SHP77 (cell line): Measurements from ENCODE around the gene ETNK1.
"Not testable (repeated sequence)": the region's sequence is repeated elsewhere in the genome, so short reads cannot be mapped to it uniquely, and the experiment has no call there.

ENCODE experiments used
- DNase-seq, 2 experiments: peaks; one replicate each; lab custom pipeline; 2025; lab: John Stamatoyannopoulos, UW

Gene ETNK1

DNA sequence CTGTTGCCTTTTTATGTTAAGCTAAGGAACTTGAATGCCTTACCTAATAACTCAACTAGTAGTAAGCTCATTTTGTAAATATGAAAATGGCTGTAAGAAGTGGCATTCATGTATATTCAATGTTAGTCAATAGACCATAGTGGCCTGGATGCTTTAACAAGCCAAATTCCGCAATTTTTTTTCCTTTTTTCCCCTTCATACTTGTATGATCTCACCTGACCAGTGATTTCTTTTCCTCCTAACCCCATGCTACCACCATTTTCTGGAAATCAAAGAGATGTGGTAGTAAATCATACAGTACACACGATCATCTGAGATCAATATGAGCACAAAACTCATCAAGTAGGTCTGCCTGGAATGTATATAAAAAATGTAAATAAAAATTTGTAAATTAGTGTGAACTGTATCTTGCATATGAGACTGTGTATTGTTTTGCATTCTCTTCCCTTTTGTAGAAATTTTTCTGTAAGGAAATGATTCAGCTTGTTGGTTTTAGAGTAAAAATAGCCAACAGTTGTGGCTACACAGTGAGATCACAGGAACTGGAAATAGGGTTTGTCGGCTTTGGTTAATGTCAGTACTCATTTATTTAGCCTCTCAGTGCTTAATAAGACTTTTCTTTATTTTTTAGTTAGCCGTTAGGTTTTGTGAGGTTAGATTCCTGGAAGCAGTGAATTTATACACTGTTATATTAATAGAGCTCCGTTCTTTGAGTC lies 62.5 kb downstream of the ETNK1 start:
- DNase-seq: no peak

DNA sequence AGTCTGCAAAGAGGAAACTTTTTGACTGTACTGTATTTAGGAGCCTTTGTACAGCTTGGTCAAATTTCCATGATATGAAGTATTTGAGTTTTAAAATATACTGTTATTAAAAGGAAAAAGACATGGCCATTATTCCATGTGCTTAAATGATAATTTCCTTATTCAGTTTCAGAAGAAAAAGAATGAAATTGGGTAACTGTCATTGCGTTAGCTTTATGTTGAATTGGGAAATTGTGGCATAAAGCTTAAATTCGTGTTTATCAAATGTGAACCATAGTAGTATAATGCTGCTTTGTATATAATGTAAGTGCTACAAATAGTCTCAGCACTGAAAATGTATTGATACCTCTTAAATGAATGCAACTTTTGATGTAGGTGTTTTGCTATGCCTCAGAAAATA lies 64.9 kb downstream of the ETNK1 start:
- DNase-seq: no peak

DNA sequence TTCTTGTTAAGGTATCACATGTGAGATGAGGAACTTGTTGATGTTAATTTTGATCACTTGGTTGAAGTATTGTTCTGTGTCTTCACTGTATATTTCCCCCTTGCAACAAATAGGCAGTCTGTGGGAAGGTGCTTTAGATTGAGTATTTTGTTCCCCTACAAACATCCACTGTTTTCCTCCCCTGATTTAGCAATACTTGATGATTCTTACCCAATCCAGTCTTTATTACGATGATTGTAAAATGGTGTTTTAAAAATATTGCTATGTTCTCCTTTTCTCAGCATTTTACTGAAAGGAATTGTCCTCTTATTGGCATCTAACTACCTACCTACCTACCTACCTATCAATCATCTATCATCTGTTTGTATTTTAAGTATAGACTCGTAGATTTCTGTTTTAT lies 66.3 kb downstream of the ETNK1 start:
- no peak for DNase-seq

DNA sequence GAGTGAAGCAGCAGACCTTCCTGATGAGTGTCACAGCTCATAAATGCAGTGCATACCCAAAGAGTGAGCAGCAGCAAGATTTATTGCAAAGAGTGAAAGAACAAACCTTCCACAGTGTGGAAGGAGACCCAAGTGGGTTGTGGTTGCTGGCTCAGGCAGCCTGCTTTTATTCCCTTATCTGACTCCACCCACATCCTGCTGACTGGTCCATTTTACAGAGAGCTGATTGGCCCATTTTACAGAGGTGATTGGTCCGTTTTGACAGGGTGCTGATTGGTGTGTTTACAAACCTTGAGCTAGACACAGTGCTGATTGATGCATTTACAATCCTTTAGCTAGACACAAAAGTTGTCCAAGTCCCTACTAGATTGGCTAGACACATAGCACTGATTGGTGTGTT lies 67.5 kb downstream of the ETNK1 start:
- DNase-seq: not testable (repeated sequence)

DNA sequence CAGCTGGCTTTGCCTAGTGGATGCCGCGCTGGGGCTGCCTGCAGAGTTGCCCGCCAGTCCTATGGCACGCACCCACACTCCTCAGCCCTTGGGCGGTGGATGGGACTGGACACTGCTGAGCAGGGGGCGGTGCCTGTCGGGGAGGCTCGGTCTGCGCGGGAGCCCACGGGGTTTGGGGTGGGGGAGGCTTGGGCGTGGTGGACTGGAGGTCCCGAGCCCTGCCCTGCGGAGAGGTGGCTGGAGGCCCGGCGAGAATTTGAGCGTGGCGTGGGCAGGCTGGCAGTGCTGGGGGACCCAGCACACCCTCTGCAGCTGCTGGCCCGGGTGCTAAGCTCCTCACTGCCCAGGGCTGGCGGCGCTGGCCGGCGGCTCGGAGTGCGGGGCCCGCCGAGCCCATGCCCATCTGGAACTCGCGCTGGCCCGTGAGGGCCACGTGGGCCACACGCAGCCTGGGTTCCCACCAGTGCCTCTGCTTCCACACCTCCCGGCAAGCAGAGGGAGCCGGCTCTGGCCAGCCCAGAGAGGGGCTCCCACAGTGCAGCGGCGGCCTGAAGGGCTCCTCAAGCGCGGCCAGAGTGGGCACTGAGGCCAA lies 68.1 kb downstream of the ETNK1 start:
- no peak for DNase-seq

DNA sequence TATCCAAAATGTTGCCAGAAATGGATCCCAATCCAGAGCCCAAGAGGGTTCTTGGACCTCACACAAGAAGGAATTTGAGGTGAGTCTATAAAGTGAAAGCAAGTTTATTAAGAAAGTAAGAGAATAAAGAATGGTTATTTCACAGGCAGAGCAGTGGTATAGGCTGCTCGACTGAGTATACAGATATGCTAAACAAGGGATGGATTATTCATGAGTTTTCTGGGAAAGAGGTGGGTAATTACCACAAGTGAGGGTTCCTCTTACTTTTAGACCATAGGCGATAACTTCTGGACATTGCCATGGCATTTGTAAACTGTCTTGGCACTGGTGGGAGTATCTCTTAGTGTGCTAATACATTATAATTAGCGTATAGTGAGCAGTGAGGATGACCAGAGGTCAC lies 73.6 kb downstream of the ETNK1 start:
- DNase-seq: no peak

DNA sequence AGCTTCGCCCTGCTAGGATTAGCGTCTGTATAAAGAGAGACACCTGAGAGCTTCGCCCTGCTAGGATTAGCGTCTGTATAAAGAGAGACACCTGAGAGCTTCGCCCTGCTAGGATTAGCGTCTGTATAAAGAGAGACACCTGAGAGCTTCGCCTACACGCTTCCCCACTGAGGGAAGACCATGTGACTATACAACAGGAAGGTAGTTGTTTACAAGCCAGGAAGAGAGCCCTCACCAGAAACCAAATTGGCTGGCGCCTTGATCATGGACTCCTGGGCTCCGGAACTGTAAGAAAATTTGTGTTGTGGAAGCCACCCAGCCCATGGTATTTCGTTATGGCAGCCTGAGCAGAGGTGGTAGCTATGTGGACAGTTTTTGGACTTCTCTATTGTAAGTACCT lies 74.7 kb downstream of the ETNK1 start:
- DNase-seq: not testable (repeated sequence)

DNA sequence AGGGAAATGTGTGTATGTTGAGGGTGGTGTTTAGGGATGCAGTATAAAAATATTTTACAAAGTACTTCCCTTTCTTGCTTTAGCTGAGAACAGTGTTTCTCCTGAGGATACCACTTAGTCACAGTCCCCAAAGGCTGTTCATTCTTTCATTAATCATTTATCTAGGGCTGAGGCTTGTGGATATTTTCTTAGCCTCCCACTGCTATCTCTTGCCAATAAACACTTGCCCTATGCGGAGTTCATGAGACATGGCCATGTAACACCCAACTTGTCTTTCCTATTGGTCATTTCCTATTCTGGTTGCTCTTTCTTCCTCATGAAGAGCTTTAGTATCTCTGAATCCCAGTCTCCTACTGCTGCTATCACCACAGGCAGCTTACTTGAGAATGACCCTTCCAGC lies 75.1 kb downstream of the ETNK1 start:
- DNase-seq: no peak

DNA sequence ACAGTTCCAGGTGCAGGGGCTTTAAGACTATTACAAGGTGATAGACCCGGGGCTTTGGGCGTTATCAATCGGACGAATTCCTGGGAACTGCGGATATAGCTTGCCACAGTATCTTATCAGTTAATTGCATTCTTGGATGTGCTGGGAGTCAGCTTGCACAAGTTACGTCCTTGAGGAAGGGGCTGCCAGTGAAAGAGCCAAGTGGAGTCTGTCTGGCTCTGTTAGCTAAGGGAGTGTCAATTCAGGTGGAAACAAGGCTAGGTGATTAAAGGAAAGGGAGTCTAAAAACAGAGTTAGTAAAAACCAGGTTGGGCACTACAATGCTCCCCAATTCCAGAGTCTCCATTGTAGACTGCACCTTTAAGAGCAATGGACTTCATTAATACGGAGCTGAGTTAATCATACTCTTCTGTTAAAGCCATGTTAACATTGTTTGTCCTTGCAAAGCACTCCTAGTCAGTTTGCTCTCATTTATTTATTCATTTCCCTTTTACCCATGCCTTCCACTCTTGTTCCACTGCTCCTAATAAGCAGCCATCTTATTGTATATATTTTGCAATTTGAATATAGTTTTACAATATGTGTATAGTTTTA lies 76.3 kb downstream of the ETNK1 start:
- not testable (repeated sequence) for DNase-seq

DNA sequence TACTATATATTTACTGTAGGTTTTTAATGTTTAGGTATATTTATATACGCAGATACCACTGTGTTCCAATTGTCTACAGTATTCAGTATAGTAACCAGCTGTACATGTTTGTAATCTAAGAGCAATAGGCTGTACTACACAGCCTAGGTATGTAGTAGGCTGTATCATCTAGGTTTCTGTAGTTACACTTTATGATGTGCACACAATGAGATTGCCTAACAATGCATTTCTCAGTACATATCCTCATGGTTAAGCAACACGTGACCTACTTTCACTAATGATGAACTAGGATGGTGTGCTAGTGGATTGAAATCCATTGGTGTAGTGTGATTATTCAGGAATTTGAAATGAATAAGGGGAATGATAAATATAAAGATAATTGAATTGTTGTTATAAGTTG lies 77.7 kb downstream of the ETNK1 start:
- DNase-seq: no peak

DNA sequence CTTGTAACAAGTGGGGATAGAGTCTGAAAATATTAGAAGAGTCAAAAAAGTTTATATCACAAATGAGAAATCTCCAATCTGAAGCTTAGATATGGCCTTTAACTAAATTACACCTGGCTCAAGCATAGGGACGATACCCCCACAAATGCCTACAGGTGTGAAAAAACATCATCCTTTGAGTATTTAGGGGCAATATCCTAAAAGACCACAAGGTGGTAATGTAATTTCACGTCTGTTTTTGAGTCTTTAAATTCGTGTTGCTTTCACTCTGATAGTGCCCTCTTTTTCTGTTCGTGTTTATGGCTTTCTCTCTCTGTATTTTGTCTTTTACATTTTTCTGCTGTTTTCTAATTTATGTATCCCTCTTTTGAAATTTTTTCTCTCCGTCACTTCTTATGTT lies 84.3 kb downstream of the ETNK1 start:
- no peak for DNase-seq

DNA sequence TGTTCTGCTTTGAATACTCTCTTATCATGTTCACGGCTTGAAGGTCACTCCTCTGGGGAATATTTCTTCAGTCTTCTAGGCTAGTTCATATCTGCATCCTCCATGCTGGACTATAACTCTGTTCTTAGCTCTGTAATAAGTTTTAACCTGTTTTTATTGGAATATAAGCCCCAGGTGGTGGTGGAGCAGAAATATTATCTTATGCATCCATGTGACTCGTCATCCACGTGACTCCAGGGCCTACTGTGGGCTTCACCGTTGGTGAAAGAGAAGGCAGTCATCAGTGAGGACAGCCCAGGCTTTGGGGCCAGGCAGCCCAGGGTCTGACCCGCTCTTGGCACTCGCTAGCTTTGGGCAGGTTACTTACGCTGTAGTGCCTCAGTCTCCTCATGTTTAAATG lies 87.1 kb downstream of the ETNK1 start:
- no peak for DNase-seq

DNA sequence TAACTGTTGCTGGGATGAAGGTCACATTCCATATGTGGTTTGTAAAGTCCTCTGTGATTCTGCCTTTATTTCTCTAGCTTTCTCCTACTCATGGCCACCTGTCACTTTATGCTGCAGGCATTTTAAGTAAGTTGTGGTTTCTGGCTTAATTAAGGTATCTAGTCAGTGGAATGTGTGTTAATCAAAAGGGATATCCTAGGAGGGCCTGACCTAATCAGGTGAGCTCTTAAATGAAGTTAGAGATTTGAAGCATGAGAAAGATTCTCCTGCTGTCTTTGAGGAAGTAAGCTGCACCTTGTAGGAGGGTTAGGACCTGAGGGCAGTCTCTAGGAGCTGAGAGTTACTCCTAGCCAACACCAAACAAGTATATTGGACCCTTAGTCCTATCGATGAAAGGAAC lies 90.3 kb downstream of the ETNK1 start:
- no peak for DNase-seq

DNA sequence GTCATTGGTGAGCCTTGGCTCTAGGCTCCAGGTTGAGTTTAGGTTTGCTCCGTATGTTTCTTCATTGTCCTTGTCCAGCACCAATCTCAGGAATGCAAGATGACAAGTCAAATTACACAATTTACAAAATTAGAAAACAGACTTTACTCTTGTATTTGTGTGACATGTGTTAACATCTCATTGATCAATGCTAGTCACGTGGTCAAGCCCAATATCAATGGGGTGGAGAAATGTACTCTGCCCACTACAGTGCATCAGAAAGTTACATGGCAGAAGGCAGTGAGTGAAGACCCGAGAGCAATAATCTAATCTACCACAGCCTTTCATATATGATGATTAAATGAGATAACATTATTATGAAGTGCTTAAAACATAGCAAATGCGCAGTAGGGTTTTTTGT lies 94.8 kb downstream of the ETNK1 start:
- DNase-seq: no peak

DNA sequence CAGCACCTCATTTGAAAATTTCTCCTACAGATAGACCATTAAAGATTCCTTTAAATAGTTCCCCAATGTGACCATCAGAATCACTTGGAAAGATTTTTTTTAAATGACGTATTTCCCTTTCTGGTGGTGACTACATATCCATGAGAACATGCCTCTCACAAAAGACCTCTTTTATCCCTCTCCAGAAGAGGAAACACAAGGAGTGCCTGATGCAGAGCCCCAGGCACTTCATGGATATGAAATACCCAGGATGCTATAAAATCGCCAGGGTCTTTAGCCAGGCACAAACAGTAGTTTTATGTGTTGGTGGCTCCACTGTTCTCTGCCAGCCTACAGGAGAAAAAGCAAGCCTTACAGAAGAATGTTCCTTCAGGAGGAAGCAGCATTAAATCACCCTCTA lies 97.1 kb downstream of the ETNK1 start:
- DNase-seq: no peak

DNA sequence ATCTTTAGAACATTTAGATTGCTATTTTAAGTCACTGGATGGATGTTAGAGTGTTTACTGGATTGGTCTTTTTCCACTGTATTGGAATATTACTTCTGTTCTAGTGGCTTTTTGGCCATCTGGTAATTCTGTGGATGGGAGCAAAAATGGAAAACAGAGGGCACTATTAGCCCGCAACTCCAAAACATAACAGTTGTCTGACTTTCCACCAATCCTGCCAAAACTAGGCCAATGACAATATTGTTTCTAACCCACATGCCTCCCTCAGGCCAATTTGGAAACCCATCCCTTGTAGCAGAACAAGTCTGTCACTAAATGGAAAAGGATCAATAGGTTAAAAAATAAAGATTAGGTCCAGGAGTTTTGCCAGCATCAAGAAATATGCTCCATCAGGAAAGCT lies 97.8 kb downstream of the ETNK1 start:
- no peak for DNase-seq

DNA sequence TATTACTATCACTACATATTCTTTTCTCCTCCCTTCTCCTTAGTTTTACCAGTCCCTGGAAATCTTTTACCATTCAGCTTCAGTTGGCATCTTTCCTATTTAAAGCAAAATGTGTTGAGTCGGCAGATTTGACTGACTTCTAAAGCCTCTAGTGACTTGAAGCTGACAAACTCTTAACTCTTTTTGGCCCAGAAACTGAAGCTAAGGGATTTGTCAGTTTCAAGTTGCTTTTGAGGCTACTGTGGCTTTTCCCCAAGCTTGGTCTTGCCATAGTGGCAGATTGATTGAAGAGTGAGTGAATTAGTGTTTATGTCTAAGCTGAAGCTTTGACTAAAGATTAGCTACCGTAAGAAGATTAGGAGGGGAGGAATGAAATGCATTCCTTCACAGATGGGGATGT lies 104.0 kb downstream of the ETNK1 start:
- DNase-seq: no peak

DNA sequence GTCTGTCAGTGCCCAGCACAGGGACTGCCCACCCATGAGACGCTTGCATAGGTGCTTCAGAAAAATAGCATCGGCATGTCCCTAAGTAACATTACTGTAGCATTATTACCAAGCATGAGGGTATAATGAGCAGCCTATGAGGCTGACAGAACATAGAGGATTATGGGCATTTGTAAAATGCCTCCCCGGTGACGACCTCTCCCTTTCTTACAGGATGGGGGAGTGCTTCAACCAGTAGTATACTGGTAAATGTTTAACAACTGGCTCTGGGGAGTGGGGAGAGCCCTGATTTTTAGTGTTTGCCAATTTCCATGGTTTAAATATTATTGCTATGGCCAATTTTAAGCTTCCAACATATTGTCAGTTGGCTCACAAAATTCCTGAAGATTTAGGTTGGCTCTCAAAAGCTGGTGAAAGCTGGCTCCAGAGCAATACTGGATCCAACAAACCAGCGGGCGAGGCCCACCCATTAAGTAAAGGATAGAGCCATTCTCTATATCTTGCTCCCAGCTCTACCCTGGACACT lies 104.5 kb downstream of the ETNK1 start:
- DNase-seq: no peak

DNA sequence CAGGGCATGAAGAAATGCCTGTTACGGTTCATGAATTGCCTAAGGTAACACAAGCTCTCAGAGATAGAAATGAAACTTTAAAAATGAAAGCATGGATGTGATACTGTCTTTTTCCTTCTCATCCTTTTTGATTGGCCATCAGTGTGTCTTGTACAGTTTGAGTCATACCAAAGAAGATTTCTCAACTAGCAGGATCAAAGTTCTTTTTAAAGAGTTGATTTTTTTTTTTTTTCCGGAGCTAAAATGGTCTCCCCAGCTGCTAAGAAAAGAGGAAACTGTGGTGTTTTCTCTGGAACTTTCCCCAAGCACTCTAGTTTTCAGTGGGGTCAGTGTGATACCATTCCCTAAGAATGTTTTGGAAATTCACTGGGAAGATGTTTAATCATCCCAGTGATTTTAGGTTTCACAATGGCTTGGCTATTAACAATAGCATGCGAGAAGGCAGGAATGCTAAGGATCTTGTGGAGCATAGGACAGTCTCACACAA lies 105.0 kb downstream of the ETNK1 start:
- no peak for DNase-seq

DNA sequence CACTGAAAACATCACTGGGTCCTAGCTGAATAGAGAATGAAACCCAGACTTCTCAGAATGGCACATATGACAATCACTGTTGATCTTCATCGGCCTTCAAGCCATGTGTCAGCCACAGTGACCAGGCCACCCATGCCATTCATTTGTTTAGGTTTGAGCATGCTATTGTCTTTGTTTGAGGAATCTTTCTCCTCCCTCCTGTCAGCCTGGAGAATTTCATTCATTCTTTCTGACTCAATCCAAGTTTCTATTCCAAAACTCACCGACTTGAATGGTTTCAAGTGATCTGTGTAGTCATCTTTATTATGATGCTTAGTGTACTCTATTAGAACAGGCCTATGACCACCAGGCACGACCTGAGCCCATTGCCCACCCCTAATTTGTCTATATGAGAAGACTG lies 106.3 kb downstream of the ETNK1 start:
- DNase-seq: no peak

DNA sequence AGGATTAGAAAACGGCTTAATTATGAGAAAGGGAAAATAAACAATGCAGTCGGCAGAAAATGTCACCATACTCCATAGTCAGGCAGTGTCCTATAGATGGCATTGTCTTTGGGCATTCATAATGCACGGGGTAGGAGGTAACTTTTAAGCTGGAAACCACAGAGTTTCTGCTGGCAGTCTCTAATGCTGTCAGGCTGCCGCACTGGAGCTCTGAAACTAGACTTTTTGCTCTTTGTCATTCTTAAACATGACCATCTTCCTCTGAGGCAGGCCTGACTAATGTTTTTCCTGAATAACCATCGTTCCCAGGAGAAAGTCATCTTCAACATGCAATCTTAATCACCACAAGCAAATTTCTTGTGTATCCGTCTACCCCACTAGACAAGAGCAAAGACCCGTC lies 108.8 kb downstream of the ETNK1 start:
- DNase-seq: no peak

DNA sequence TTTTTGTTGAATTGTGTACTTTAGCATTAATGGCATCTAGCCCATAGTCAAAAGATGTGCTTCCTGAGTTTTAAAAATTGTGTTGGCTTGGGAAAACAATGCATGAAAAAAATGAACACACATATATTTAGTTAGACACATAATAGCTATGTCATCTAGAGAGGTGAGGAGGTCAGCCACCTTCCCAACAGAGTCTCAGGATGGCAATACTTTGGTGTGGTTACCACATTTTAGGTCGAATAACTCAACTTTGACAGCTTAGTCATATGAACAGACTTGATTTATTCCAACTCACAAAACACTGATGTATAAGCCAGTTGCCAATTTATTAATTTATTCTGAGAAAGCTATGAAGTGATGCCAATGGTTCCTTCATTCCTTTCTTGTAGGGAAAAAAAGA lies 114.0 kb downstream of the ETNK1 start:
- no peak for DNase-seq
